GM19099 (cell line): Measurements from ENCODE around the gene ITGB3.

Experiments used
- POLR2A ChIP-seq: IDR thresholded peaks from 3 replicates; pipeline ENCODE4 v1.6.1; 2011; ENCODE audit warnings: low read depth; ENCODE audit not compliant: insufficient read length; ENCODE audit errors: extremely low read depth

Gene ITGB3

DNA sequence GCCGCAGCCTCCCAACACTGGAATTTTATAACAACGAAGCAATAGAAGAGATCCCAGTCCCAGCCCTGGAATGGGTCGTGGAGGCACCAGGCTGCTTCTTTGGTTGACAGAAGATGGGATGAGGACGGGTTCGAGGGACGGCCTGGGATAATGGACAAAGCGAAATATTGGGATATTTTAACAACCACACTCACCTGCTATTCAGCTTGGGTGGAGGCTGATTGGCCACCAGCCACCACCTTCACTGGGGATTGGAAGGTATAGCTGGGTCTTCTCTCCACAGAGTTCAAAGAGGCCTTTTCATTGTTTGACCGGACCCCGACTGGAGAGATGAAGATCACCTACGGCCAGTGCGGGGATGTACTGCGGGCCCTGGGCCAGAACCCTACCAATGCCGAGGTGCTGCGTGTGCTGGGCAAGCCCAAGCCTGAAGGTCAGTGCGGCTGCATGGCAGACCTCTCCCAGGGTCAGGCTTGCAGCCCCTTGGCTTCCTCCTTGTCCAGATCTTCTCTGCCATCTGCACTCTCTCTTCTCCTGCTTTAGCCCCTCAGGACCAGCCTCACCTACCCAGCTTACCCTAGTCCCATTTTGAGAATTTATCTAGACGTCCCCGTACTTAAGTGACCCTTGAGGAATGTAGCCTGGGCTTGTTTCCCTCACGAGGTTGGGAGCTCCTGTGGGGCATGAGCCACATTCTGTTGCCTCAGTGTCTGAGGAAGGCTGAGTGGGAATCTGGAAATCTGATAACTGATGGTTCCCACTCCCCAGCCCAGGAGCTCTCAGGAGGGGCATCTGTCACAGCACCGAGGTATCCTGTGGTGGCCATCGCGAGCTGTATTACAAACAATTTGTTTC, 33.8 kb upstream of the ITGB3 start:
- TF ChIP-seq POLR2A: no peak

GRCh38 chr17:47220531-47220999, 33.1 kb upstream of the ITGB3 start:
- TF ChIP-seq POLR2A: no peak

DNA sequence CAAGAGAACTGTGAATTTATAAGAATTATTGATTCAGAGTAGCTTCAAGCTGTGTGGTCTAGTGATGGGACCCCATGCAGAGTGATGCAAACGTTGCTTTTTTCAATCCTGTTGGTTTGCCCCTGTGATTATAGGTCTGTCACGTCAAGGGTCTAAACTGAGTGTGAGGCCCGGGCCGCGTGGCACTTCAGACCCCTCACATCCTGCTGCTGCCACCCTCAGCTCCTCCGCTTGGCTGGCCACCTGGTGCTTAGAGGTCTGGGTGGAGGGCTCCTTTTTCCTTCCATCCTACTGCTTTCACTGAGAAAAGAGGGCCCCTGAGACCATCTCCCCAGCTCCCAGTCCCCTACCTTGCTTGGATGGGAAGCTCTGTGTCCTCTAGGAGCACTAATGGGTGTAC, 32.5 kb upstream of the ITGB3 start:
- no peak for TF ChIP-seq POLR2A

DNA sequence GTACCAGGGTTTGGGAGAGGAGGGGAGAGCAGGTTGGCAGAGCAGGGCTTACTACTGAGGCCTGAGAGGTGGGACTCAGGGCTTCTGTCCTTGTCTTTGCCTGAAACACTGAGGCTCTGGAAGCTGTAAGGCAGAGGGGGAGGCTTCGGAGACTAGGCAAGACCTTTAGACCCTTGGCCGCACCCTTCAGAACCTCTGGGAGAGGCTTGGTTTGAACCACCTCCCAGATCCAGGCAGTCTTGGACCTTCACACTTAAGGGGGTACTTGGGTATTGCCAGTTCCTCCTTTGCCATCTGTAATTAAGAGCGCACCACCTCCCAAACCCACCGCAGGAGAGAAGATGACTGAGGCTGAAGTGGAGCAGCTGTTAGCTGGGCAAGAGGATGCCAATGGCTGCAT, 31.6 kb upstream of the ITGB3 start:
- TF ChIP-seq POLR2A: no peak

GRCh38 chr17:47223007-47223406, 30.6 kb upstream of the ITGB3 start:
- no peak for TF ChIP-seq POLR2A

DNA sequence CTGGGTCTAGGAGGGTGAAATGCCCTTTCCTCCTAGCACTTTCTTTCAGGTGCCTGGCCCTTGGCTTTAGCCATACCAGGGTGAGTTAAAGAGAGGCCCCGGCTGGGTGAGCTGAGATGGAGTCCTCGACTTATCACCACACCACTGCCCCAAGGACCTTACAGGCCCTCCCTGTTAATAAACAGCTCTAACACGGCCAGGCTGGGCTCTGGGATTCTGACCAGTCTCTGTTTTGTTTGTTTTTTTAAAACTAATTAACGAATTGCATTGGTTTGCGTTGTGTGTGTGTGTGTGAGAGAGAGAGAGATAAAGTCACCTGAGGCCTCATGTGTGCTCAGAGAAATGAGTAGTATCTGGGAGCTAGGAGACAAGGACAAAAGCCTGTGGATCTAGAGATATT, 30.2 kb upstream of the ITGB3 start:
- no peak for TF ChIP-seq POLR2A

DNA sequence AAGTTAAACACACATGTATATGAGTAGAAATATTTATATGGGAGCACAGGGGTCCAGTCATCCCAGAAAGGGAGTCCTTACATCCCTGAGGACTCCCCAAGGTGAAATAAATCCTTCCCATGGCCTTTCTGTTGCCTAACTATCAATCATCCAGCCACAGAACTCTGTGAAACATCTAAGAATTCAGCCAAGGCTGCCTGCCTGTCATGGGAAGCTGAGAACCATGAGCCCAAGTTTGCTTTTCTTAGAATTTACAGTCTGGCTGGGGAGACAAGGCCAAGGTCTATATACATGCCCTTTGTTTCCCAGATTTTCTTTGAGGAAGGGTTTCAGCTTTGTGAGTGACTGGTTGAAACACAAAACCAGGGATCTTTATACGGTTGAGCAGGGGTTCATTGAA, 28.7 kb upstream of the ITGB3 start:
- no peak for TF ChIP-seq POLR2A

- no peak for TF ChIP-seq POLR2A
Observed at GRCh38 chr17:47225436-47225858, 28.2 kb upstream of the ITGB3 start.

DNA sequence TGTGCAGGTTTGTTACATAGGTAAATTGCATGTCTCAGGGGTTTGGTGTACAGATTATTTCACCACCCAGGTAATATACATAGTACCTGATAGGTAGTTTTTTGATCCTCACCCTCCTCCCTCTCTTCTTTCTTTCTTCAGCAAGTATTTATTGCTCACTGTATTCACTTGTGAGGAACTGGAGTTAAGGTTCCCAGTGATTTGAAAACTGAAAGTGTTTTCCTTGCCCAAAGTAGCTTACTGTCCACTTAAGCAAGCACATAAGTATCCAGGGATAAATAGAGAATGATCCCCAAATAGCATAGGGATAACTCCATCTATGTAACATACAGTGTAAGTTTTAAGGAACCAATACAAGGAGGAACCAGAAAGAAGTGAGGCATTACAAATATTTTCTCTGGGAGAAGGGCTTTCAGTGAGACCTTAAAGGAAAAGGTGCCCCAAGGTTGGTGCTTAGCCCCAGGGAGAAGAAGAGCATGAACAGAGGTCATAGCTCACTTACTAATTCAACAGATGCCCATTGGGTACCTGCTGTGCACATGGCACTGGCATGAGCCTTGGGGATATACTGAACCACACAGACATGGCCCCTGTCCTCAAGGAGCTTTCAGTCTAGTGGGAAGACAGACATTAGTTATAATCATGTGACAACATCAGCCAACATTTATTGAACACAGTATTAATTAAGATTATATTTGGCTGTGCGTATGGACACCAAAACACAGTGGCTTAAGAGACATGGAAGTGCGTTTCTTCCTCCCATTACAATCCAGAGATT, 27.5 kb upstream of the ITGB3 start:
- TF ChIP-seq POLR2A: no peak

DNA sequence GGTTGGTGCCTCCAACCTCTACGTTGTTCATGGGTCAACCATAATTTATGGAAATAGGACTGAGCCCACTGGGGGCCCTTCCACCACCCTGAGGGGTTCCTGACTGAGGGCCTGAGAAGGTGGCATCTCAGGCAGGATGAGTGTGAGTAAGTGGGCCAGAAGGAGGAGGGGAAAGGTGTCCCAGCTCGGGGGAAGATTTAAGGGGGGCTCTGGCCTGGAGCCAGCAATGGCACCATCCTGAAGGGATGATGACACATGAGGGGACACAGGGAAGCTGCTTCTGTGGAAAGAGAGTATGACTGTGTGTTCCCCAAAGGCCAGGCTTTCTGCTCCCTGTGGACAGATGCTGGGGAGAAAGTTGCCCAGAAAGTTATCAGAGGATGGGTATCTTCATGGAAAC, 25.8 kb upstream of the ITGB3 start:
- no peak for TF ChIP-seq POLR2A

DNA sequence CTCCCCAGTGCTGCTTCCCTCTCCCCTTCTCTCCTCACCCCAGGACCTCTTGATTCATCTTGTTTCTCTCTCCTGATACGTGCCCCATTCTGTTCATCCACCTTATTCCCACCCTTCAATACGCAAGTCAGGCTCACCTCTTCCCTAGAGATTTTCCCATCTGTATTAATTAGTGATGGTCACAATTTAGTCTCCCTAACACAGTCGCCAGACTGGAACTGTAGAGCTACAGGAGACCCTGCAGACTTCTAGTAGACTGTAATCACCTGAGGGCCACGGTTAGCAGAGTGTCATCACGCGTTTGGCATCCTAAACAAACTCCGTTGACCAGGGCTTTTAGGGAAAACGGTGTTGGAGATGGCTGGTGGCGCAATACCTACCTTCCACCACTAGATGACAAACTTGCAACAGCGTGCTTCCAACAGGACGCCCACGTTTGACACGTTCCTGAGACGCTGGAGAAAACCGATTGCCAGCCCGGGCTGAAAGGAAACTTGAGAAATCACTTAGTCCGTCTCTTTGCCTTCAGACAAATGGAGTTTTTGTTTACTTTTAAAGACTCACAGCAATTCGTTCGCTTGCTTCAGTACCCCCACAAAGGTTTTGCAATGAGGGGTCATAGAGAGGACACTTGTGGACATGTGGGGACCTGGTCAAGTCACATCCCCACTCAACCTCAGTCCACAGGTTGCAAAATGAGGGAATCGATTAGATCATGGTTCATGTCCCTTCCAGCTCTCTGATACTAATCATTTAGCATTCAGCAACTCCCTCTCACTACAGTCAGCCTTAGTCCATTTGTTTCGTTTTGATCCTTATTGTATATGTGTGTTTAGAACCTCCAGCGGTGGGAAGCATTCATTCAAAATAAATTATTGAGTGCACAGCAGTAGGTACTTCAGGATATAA, 23.8 kb upstream of the ITGB3 start:
- TF ChIP-seq POLR2A: no peak

- no peak for TF ChIP-seq POLR2A
Observed at GRCh38 chr17:47230864-47231263, 22.8 kb upstream of the ITGB3 start.

- TF ChIP-seq POLR2A: no peak
Observed at GRCh38 chr17:47231334-47231733, 22.3 kb upstream of the ITGB3 start.

- TF ChIP-seq POLR2A: no peak
Observed at GRCh38 chr17:47231866-47232265, 21.8 kb upstream of the ITGB3 start.

DNA sequence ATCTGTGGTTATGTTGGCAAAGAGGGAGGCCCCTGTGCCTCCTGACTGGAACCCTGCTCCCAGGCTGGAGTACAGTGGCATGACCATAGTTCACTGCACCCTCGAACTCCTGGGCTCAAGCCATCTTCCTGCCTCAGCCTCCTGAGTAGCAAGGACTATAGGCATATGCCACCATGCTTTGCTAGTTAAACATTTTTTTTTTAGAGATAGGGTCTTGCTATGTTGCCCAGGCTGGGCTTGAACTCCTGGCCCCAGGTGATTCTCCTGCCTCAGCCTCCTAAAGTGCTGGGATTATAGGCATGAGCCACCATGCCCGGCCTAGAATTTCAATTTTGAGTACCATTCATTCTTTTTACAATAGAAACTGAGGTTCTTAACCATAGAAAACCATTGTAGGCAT, 21.2 kb upstream of the ITGB3 start:
- no peak for TF ChIP-seq POLR2A

- TF ChIP-seq POLR2A: no peak
Observed at GRCh38 chr17:47235506-47235905, 18.1 kb upstream of the ITGB3 start.

DNA sequence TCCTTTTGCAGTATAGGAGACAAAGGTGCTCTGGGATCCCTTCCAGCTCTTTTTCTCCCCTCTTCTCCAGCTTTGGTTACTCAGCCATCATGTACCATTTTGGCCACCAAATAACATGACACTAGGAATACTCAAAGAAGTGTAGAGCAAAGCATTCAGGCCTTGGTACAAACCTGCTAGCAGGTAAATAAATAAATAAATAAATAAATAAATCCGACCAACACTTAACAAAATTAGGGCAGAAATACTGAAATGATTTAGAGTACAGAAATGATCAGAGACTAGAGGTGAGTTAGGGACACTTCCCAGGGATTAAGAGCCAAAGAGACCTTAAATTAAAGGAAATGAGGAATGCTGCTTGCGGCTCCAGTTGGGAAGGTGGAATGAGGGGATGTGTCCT, 17.7 kb upstream of the ITGB3 start:
- TF ChIP-seq POLR2A: no peak
